NCI-H2196 (cell line): ENCODE results near the gene CBX2.

Experiments used
- DNase-seq: peaks from one replicate; lab custom pipeline; 2025; ENCODE audit not compliant: unreplicated experiment; lab: John Stamatoyannopoulos, UW

The CBX2 gene

GRCh38 chr17:79786930-79787643 is 9.1 kb downstream of the CBX2 start:
- no peak for DNase-seq

DNA sequence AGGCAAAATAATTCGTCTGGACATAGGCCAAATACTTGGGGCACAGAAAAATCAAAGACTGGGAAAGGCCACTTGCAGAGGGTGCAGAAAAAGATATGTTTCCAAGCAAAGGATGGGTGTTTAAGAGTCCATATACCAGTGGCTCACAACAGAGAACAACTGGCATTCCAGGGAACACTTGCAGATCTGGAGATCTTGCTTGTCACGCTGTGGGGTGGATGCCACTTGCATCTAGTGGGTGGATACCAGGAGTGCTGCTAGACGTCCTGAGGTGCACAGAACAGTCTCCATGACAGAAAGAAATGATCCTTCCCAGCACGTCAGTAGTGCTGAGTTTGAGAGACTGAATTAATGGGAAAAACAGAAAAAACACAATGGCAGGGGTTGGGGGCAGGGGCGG is 10.5 kb downstream of the CBX2 start:
- no peak for DNase-seq

DNA sequence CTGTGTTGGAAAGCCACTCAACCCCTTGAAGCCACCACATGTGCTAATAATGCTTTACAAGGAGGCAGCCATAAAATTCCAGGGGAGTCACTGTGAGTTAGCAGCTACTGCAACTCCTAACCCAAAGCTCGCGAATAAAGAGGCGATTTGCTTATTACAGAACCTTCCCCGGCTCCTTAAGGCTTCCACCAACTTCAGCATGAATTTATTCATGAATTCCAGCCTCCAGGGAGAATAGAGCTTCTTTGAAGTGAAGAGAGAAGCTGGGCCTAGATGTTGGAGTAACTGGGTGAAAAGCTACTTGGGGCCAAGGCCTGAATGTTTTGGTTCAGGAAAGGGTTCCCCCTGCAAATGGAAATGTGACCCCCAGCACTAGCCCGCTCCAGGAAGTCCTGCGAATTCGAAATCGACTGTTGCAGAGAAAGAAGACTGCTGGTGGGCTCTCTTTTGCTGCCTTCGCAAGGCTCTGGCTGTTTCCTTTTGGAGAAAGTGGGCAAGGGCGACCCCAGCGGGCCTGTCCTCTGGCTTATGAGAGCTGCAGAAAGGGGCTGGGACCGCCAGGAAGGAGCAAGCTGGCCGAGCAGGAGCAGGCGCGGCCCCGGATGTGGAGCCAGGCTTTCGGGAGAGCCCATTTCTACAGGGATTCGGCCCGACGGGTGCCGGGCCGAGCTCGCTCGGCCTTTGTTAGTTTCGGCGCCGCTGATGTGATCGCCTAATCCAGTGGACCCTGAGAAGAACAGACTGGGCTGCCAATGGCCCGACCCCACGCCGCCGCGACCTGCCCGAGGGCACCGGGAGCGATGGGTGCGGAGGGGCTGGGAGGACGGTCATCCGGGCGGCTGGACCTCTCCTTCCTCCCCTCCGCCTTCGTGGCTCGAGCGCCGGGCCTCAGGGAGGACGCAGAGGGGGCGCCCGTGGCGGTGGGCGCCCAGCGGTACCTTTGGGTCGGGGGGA is 11.3 kb downstream of the CBX2 start:
- DNase-seq, result no peak

DNA sequence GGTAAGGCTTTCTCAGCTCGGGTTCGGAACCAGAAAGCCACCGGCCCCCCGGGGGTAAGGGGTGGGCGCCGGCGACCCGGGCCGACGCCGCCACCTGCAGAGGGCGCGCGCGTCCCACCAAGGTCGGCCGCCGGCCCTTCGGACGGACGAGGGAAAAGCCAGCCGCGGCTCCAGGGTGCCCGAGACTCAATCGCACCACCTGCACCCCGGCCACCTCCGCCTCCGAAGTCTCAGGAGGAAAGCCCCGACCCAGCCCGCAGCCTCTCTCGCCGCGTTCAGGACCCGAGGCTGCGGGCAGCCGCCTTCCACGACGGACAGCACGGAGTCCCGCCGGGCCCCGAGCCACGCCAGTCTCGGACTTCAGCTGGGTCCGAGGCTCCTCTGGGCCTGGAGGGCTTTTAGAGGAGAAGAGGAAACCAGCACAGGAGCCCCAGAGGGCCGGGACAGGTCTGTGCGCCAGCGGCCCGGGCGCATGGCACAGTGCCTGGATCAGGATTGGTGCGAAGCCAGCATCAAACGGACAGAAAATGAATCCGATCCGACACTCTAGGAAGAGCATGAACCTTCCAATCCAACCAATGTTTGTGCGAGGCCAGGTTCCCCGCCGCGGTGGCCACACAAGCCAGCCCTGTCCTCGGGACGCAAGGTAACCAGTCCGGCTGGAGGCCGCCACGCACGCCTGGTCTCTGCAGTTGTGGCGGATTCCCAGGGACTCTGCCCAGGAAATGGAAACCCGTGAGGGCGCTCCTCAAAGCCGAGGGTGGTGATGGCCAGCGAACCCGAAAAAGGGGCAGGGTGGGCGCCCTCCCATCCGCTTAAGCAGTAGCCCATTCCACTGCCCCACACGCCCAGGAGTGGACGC is 12.2 kb downstream of the CBX2 start:
- DNase-seq, result peak; percentile 54

DNA sequence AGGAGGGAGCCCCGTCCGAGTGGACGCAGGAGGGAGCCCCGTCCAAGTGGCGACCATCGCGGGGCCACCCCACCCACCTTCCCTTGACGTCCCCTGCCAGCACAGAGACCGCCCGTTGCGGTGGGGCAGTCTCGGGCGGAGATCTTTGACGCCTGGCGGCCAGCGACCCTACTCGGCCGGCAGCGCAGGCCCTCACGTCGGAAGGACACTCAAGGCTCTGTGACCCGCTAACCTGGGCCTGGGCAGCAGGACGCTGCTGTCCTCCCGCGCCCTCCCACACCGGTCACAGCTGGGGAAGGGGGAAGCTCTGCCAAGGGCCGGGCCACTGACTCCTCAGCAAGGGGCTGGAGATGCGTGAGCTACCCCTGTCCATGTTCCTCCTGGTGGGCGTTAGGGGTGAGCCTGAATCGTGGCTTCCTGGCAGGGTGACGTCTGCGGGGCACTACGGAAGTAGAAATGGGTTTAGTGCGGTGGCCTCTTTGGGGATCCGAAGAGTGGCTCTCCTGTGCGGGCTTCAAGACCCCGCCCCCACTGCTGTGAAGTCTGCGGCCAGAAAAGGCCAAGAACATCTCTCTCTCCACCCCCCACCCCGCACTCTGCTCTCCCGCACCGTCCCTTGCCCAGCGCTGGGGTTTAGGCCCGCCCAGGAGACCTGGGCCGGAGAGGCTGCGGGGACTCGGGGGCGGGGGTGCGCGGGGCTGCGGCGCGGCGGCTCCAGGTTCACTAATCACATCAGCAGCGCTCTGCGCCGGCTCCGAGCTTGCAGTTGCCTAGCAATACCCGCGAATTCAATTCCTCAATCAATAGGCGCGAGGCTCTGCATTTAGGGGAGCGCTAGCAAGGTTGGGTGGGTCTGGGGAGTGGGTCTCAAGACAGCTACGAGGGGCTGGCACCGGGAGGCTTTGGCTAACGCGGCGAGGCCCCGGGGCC is 13.1 kb downstream of the CBX2 start:
- DNase-seq, result no peak

GRCh38 chr17:79791735-79792161 is 13.8 kb downstream of the CBX2 start:
- no peak for DNase-seq

GRCh38 chr17:79792341-79792871 is 14.5 kb downstream of the CBX2 start:
- no peak for DNase-seq

GRCh38 chr17:79792984-79793923 is 15.3 kb downstream of the CBX2 start:
- no peak for DNase-seq

GRCh38 chr17:79793924-79794304 is 16.0 kb downstream of the CBX2 start:
- DNase-seq, result no peak

GRCh38 chr17:79794659-79795511 is 16.9 kb downstream of the CBX2 start:
- DNase-seq, result no peak

DNA sequence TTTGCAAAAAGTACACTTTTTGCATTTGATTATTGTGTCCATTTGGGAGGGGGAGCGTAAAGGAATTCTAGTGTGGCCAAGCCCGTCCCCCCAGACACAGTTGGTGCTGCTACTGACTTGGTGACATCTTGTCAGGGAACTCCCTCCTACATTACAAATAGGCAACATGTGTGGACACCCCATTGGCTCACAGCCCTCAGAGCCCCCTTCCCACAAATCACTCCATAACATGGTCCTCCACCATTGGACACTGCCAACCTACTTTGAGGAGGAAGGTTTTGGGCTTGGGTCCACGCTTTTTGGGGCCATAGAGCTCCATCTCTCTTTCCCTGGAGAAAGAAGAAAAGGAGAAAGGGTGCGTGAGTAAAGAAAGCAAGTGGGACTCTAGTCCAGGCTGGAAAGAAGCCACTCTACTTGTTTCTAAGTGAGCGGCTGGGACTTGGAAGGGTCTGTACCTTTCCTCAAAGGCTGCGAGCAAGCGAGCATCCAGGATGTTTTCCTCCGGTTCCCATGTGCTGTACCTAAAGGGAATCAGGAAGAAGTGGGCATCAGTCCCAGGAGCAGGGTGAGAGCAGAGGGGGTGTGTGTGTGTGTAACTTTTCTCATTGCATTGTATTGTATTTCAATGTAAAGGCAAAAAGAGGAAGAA is 18.0 kb downstream of the CBX2 start:
- DNase-seq, result no peak

- no peak for DNase-seq
Observed at GRCh38 chr17:79796444-79796762, 18.5 kb downstream of the CBX2 start.

GRCh38 chr17:79796763-79797491 is 19.0 kb downstream of the CBX2 start, which contains the start of gene CBX8:
Gene CBX8 (minus strand): TSS chr17:79797077. CDS start chr17:79796998, 79 bp downstream.
- DNase-seq, result peak; percentile 100

DNA sequence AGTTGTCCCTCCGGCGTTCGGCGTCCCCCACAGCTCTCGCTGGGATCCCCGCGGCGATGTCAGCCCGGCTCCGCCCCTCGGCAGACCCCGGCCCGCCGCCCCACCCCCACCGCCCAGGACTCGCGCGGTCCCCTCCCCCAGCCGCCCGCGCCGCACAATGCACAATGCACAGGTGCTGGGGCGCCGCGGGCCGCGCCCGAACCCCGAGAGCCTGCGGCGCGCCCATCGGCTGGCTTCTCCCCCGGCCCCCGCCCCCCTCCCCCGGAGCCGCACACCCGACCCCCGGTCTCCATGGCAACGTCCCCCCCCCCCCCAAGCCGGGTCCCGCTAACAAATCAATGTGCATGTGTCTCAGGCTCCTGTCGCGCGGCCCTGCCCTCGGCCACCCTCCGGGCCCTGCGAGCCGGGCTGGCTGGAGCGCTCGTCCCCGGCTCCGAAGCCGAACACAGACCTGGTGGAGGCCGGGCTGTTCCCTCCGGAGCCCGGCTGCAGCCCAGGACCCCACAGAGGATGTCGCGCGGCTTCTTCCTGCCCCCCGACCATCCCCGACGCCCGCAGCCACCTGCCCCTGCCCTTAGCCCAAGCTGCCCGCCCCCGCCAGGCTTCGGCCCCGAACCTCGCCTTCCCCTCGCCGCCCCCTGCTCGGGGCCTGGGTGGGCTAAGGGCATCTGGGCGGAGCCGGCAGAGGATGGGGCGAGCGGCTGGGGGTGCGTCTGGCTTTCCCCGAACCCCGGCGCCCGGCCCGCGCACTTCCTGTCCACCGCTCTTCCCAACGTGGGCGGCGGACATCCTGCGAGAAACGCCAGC is 19.7 kb downstream of the CBX2 start:
- DNase-seq, result peak; percentile 61

DNA sequence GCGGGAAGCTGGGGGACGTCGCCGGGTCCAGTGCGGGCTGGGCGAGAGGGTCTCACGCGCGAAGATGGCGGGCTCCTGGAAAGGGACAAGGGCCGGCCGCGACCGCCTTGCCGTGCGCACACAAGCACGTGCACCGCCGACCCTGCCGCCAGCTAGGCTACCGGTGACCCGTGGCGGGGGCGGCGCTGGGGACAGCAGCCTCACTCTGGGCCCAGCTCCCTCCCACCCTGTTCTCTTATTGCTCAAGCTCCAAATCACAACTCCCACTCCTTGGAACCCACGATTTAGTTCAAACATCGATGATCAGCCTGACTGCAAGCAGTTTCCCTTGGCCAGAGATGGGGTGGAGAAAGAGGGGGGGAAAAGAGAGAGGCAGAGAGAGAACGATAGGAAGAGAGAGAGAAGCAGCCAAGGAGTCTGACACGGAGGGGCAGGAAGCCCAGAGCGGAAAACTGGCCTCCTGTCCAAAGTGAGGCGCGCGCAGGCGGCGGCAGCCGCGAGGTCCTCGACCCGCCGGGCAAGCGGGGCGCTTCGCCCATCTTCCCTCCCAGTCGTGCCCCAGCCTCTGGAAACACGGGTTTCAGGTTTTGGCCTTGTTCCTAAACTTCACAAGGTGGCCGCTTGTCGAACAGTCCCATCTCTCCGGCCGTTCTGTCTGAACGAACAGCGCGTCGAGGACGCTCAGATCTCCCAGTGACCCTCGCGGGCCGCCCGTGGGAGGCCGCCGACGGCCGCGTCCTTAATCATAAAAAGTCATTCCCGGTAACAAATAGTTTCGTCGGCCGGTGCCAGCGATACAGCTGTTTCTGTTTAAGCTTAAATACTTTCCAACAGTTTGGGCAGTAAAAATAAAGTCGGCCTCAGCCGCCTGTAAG is 20.6 kb downstream of the CBX2 start:
- peak; percentile 43 for DNase-seq
